ENCODE results near the gene SMOC1. TPM values are rescaled to one million over a fixed set of nuclear protein-coding genes. Genes with fewer than 3 reads are reported as not detected.

SMOC1 gene
- polyA plus RNA-seq, 3 donors, result not detected

DNA sequence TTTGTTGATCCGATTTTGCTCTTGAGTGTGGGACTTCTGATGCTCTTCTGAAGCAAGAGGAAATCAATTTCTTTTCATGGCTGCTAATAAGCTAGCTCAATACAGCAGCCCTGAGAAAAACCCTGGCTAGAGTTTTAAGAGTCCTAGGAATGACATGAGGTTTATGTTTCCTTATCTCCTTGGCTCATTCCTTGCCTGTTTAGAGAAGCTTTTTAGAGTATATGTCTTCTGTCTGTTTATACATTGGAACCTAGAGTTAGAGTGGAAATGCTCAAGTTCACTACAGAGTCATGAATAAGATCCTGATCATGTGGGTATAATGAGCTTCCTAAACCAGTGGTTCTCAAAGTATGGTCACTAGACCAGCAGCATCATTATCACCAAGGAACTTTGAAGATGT, 34.5 kb downstream of the SMOC1 start:
- no peaks in the 10 kb centered on the region for H3K36me3 ChIP-seq (replicated peaks in 1 of 2; ENCODE audit: control insufficient read depth in 1 of 2, insufficient read depth in 2 of 2, low read length in 2 of 2)
- Mint-ChIP-seq H3K4me1 (no peaks in the 10 kb centered on the region), H3K9me3 (no peaks in the 10 kb centered on the region), H3K27me3 (ENCODE audit: low read depth in 3 of 3) (peaks cover 5 to 13% (median 13%) of the 10 kb centered on the region in 3 donors), H3K4me3 (no peak overlapping the region), H3K36me3 (no peaks in the 10 kb centered on the region), H3K27ac (no peak overlapping the region)
- no peaks in the 10 kb centered on the region for H3K9me3 ChIP-seq (replicated peaks in 1 of 2; ENCODE audit: control insufficient read depth in 1 of 2, insufficient read depth in 1 of 2, low read length in 2 of 2)
- H2AFZ ChIP-seq (ENCODE audit: insufficient read depth, low read depth, low read length, poor library complexity, severe bottlenecking), result no peak overlapping the region
- no peak overlapping the region for H3K9ac ChIP-seq (ENCODE audit: insufficient read depth, low read length, poor library complexity, severe bottlenecking)
- no peak overlapping the region for H3K4me2 ChIP-seq (replicated peaks; ENCODE audit: extremely low read depth, low read length, poor library complexity, severe bottlenecking)
- TF ChIP-seq, protein P1, sequence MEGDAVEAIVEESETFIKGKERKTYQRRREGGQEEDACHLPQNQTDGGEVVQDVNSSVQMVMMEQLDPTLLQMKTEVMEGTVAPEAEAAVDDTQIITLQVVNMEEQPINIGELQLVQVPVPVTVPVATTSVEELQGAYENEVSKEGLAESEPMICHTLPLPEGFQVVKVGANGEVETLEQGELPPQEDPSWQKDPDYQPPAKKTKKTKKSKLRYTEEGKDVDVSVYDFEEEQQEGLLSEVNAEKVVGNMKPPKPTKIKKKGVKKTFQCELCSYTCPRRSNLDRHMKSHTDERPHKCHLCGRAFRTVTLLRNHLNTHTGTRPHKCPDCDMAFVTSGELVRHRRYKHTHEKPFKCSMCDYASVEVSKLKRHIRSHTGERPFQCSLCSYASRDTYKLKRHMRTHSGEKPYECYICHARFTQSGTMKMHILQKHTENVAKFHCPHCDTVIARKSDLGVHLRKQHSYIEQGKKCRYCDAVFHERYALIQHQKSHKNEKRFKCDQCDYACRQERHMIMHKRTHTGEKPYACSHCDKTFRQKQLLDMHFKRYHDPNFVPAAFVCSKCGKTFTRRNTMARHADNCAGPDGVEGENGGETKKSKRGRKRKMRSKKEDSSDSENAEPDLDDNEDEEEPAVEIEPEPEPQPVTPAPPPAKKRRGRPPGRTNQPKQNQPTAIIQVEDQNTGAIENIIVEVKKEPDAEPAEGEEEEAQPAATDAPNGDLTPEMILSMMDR (IDR thresholded peaks at IDR 0.05), result no peak
- H3K27ac ChIP-seq (ENCODE audit: low read depth in 1 of 2, low read length in 2 of 2), result no peak overlapping the region
- 60% methylated on average over 1 of the region's 1 CpG for WGBS (ENCODE audit: insufficient coverage)
- no peaks in the 10 kb centered on the region for H3K27me3 ChIP-seq (ENCODE audit: control insufficient read depth in 2 of 2, insufficient read depth in 2 of 2, low read length in 2 of 2)
- no peaks in the 10 kb centered on the region for H3K79me2 ChIP-seq (ENCODE audit: insufficient read depth, low read length)
- no peaks in the 10 kb centered on the region for H3K4me1 ChIP-seq (ENCODE audit: control insufficient read depth in 1 of 2, insufficient read depth in 2 of 2, low read length in 2 of 2)
- H4K20me1 ChIP-seq (ENCODE audit: insufficient read depth, low read length), result no peaks in the 10 kb centered on the region
- DNase-seq, result no peak
- H3K4me3 ChIP-seq (replicated peaks in 1 of 3; ENCODE audit: low read depth in 2 of 3, low read length in 3 of 3), result no peak overlapping the region
- intact Hi-C loops (cut with micrococcal nuclease), result no loop called here

GRCh38 chr14:69916396-69916795, 37.2 kb downstream of the SMOC1 start:
- H3K4me1 Mint-ChIP-seq, result no peaks in the 10 kb centered on the region
- H3K4me3 ChIP-seq (replicated peaks in 1 of 3; ENCODE audit: low read depth in 2 of 3, low read length in 3 of 3), result no peak overlapping the region
- no peaks in the 10 kb centered on the region for H3K27me3 ChIP-seq (ENCODE audit: control insufficient read depth in 2 of 2, insufficient read depth in 2 of 2, low read length in 2 of 2)
- peaks cover 5 to 12% (median 11%) of the 10 kb centered on the region in 3 donors for H3K27me3 Mint-ChIP-seq (ENCODE audit: low read depth in 3 of 3)
- H3K9me3 Mint-ChIP-seq, result no peaks in the 10 kb centered on the region
- H3K79me2 ChIP-seq (ENCODE audit: insufficient read depth, low read length), result no peaks in the 10 kb centered on the region
- TF ChIP-seq, protein P1 (IDR thresholded peaks at IDR 0.05), result no peak
- WGBS (ENCODE audit: insufficient coverage), result 88% methylated on average over 1 of the region's 1 CpG
- H3K4me1 ChIP-seq (ENCODE audit: control insufficient read depth in 1 of 2, insufficient read depth in 2 of 2, low read length in 2 of 2), result no peaks in the 10 kb centered on the region
- H3K4me3 Mint-ChIP-seq, result no peak overlapping the region
- no peaks in the 10 kb centered on the region for H3K9me3 ChIP-seq (replicated peaks in 1 of 2; ENCODE audit: control insufficient read depth in 1 of 2, insufficient read depth in 1 of 2, low read length in 2 of 2)
- no peak overlapping the region for H3K4me2 ChIP-seq (replicated peaks; ENCODE audit: extremely low read depth, low read length, poor library complexity, severe bottlenecking)
- no peaks in the 10 kb centered on the region for H4K20me1 ChIP-seq (ENCODE audit: insufficient read depth, low read length)
- no peak overlapping the region for H3K9ac ChIP-seq (ENCODE audit: insufficient read depth, low read length, poor library complexity, severe bottlenecking)
- H3K27ac ChIP-seq (ENCODE audit: low read depth in 1 of 2, low read length in 2 of 2), result no peak overlapping the region
- DNase-seq, result no peak
- intact Hi-C loops (cut with micrococcal nuclease), result no loop called here
- H3K36me3 ChIP-seq (replicated peaks in 1 of 2; ENCODE audit: control insufficient read depth in 1 of 2, insufficient read depth in 2 of 2, low read length in 2 of 2), result no peaks in the 10 kb centered on the region
- no peaks in the 10 kb centered on the region for H3K36me3 Mint-ChIP-seq
- no peak overlapping the region for H2AFZ ChIP-seq (ENCODE audit: insufficient read depth, low read depth, low read length, poor library complexity, severe bottlenecking)
- H3K27ac Mint-ChIP-seq, result peak overlapping the region in 1 of 7 donors; percentile 11
